PC-9 (cell line): ENCODE results near the gene MOV10L1. TPM values are rescaled to one million over a fixed set of nuclear protein-coding genes. Genes with fewer than 3 reads are reported as not detected.

ENCODE experiments used
- BruUV-seq: library from RNA; stranded (reverse); fragments of 400-500 nt; replicated peaks from 2 replicates; lab custom pipeline; 2021; lab: Mats Ljungman, UMichigan
- CTCF ChIA-PET: fragments of 300-600 bp; sonication (Branson Sonifier 250); formaldehyde crosslinking; loops from one replicate; lab custom pipeline; 2022; ENCODE audit warnings: antibody characterized with exemption; lab: Charles Lee
- POLR2A ChIA-PET: fragments of 300-600 bp; sonication (Branson Sonifier 250); formaldehyde crosslinking; loops from one replicate; lab custom pipeline; 2022; ENCODE audit warnings: antibody characterized with exemption; ENCODE audit not compliant: unreplicated experiment; lab: Charles Lee
- DNase-seq, 2 experiments: peaks; one replicate each; pipeline versions ENCODE4 v3.0.0 to v3.0.0-alpha.2; 2015 to 2022; ENCODE audit warnings: mixed read lengths in 1 of 2
- H2AFZ ChIP-seq: fragments of 200-600 bp; sonication (generic); 2 replicates; pipeline ENCODE4 v1.8.1; 2017; ENCODE audit warnings: antibody characterized with exemption
- H3F3A ChIP-seq: fragments of 200-600 bp; sonication (generic); 2 replicates; pipeline ENCODE4 v1.8.1; 2017; ENCODE audit warnings: antibody characterized with exemption, mild to moderate bottlenecking, low read depth; ENCODE audit not compliant: insufficient read depth
- H3K27ac ChIP-seq: fragments of 200-600 bp; sonication (generic); 2 replicates; pipeline ENCODE4 v1.6.1; 2016; ENCODE audit warnings: mixed run types
- H3K27me3 ChIP-seq: fragments of 200-600 bp; sonication (generic); 2 replicates; pipeline ENCODE4 v1.6.1; 2016; ENCODE audit warnings: low read depth, mixed run types; ENCODE audit not compliant: insufficient read depth
- H3K36me3 ChIP-seq: fragments of 200-600 bp; sonication (generic); 2 replicates; pipeline ENCODE4 v1.6.1; 2016; ENCODE audit warnings: low read depth, mixed run types
- H3K4me1 ChIP-seq: fragments of 200-600 bp; sonication (generic); replicated peaks from 2 replicates; pipeline ENCODE4 v1.6.1; 2016; ENCODE audit warnings: mixed run types; ENCODE audit not compliant: insufficient read depth
- H3K4me2 ChIP-seq: fragments of 200-600 bp; sonication (generic); 2 replicates; pipeline ENCODE4 v1.6.1; 2017; ENCODE audit warnings: mixed run types
- H3K4me3 ChIP-seq: fragments of 200-600 bp; sonication (generic); 2 replicates; pipeline ENCODE4 v1.6.1; 2016; ENCODE audit warnings: mixed run types
- H3K79me2 ChIP-seq: fragments of 200-600 bp; sonication (generic); 2 replicates; pipeline ENCODE4 v1.6.1; 2017; ENCODE audit warnings: low read depth, mixed run types
- H3K9me2 ChIP-seq: fragments of 200-600 bp; sonication (generic); 2 replicates; pipeline ENCODE4 v1.8.1; 2017; ENCODE audit warnings: mild to moderate bottlenecking; ENCODE audit not compliant: insufficient read depth
- H3K9me3 ChIP-seq: fragments of 200-600 bp; sonication (generic); 2 replicates; pipeline ENCODE4 v1.8.1; 2016; ENCODE audit warnings: low read depth; ENCODE audit not compliant: insufficient read depth
- H4K20me1 ChIP-seq: fragments of 200-600 bp; sonication (generic); 2 replicates; pipeline ENCODE4 v1.8.1; 2017; ENCODE audit not compliant: insufficient read depth
- EZH2 ChIP-seq: fragments of 200-600 bp; sonication (generic); IDR thresholded peaks from 2 replicates; pipeline ENCODE4 v1.8.0; 2017; ENCODE audit warnings: antibody characterized with exemption, low read depth
- intact Hi-C: fragments of 100-400 bp; cut with micrococcal nuclease; formaldehyde crosslinking; loops from one replicate; pipeline ENCODE4 v1.10.0; 2022; ENCODE audit not compliant: unreplicated experiment
- total RNA-seq: library from RNA; stranded (reverse); gene quantifications from 2 replicates; pipeline ENCODE4 v1.2.3, GENCODE V29; 2021
- TF ChIP-seq, protein P1 (sequence below): fragments of 200-600 bp; sonication (generic); conservative IDR thresholded peaks from 2 replicates; pipeline ENCODE4 v1.6.1; 2017; ENCODE audit warnings: mixed run types, antibody characterized with exemption, mild to moderate bottlenecking, moderate library complexity

MOV10L1 gene
- total RNA-seq, 1 experiment from 2014 or later = not detected

DNA sequence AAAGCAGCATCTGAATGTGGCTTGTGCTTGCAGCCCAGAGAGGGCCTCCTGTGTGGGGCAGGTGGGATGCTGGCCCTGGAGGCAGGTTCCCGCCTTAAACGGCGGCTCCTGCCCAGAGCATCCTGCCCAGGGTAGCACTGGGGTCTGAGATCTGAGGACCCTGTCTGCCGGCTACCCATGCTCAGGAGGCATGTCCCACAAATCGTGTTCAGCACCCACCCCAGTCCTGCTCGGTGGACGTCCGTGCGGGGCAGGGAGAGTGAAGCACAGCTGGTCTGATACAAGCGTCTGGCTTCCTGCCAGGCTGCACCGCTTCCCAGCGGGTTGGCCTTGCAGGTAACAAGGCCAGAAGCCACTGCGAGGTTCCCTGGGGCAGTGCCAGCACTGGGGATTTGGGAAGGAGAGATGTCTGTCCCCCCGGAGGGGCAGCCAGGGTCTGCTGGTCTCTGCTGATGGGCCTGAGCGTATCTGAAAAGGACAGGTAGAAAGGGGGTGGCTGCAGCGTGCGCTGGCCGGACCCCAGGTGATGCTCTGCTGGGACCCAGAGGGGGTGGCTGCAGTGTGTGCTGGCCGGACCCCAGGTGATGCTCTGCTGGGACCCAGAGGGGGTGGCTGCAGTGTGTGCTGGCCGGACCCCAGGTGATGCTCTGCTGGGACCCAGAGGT is 99.5 kb downstream of the MOV10L1 start:
- no peak overlapping the region for H2AFZ ChIP-seq
- H3K4me1 ChIP-seq = peaks cover 40% of the 10 kb centered on the region
- no TSS peak for BruUV-seq
- CTCF ChIA-PET = interaction anchor here (1.3 kb wide), 1 partner anchor 41 kb away, joined by 5 read pairs; no protein-coding TSS in a partner anchor
- H3K36me3 ChIP-seq = peaks cover 19% of the 10 kb centered on the region; the same call in 1 of the 2 replicates
- peak overlapping the region; percentile 67; the same call in 1 of the 2 replicates for H3K27ac ChIP-seq
- peaks cover 17% of the 10 kb centered on the region; the same call in 1 of the 2 replicates for H3F3A ChIP-seq
- POLR2A ChIA-PET = interaction anchor here (0.6 kb wide), 1 partner anchor 28 kb away, joined by 6 read pairs; no protein-coding TSS in a partner anchor
- H3K9me3 ChIP-seq = no peaks in the 10 kb centered on the region
- peak overlapping the region; percentile 49; the same call in 1 of the 2 replicates for H3K4me3 ChIP-seq
- DNase-seq = no peak
- TF ChIP-seq, protein P1, sequence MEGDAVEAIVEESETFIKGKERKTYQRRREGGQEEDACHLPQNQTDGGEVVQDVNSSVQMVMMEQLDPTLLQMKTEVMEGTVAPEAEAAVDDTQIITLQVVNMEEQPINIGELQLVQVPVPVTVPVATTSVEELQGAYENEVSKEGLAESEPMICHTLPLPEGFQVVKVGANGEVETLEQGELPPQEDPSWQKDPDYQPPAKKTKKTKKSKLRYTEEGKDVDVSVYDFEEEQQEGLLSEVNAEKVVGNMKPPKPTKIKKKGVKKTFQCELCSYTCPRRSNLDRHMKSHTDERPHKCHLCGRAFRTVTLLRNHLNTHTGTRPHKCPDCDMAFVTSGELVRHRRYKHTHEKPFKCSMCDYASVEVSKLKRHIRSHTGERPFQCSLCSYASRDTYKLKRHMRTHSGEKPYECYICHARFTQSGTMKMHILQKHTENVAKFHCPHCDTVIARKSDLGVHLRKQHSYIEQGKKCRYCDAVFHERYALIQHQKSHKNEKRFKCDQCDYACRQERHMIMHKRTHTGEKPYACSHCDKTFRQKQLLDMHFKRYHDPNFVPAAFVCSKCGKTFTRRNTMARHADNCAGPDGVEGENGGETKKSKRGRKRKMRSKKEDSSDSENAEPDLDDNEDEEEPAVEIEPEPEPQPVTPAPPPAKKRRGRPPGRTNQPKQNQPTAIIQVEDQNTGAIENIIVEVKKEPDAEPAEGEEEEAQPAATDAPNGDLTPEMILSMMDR = no peak
- TF ChIP-seq EZH2 = no peak
- H3K4me2 ChIP-seq = peak overlapping the region; percentile 73
- no peaks in the 10 kb centered on the region for H3K9me2 ChIP-seq
- H4K20me1 ChIP-seq = peaks cover 67% of the 10 kb centered on the region
- no peaks in the 10 kb centered on the region for H3K27me3 ChIP-seq
- intact Hi-C loops = no loop called here
- peaks cover 69% of the 10 kb centered on the region for H3K79me2 ChIP-seq

DNA sequence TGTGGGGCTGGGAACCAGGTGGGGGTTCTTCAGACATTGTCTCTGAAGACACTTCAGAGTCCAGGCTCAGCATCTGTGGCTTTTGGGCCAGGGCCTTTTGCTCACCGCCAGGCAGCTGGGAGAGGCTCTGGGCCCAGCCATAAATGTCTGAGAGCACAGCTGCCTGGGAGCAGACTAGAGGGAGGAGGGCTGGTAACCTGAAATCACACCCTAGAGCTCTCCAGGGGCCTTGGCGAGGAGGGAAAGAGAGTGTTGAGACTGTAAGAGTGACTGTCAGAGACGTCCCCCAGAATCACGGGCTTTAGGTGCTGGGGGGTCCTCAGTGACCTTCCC is 100.0 kb downstream of the MOV10L1 start:
- Histone ChIP-seq H3K79me2 (peaks cover 69% of the 10 kb centered on the region), H3K4me2 (peak overlapping the region; percentile 73), H2AFZ (no peak overlapping the region), H4K20me1 (peaks cover 72% of the 10 kb centered on the region), H3K4me3 (peak overlapping the region; percentile 49; the same call in 1 of the 2 replicates), H3F3A (peaks cover 18% of the 10 kb centered on the region; the same call in 1 of the 2 replicates), H3K36me3 (peaks cover 24% of the 10 kb centered on the region; the same call in 1 of the 2 replicates), H3K27me3 (no peaks in the 10 kb centered on the region), H3K27ac (peak overlapping the region; percentile 67), H3K9me3 (no peaks in the 10 kb centered on the region), H3K9me2 (no peaks in the 10 kb centered on the region), H3K4me1 (peaks cover 37% of the 10 kb centered on the region)
- DNase-seq = no peak
- BruUV-seq = no TSS peak
- CTCF ChIA-PET = interaction anchor here (1.3 kb wide), 1 partner anchor 41 kb away, joined by 5 read pairs; no protein-coding TSS in a partner anchor
- POLR2A ChIA-PET = interaction anchor here (0.6 kb wide), 1 partner anchor 28 kb away, joined by 6 read pairs; no protein-coding TSS in a partner anchor
- no peak for TF ChIP-seq EZH2
- TF ChIP-seq, protein P1 = no peak
- intact Hi-C loops = loop anchor here (1.0 kb wide), 1 partner anchor 10 kb away; no protein-coding TSS in a partner anchor

DNA sequence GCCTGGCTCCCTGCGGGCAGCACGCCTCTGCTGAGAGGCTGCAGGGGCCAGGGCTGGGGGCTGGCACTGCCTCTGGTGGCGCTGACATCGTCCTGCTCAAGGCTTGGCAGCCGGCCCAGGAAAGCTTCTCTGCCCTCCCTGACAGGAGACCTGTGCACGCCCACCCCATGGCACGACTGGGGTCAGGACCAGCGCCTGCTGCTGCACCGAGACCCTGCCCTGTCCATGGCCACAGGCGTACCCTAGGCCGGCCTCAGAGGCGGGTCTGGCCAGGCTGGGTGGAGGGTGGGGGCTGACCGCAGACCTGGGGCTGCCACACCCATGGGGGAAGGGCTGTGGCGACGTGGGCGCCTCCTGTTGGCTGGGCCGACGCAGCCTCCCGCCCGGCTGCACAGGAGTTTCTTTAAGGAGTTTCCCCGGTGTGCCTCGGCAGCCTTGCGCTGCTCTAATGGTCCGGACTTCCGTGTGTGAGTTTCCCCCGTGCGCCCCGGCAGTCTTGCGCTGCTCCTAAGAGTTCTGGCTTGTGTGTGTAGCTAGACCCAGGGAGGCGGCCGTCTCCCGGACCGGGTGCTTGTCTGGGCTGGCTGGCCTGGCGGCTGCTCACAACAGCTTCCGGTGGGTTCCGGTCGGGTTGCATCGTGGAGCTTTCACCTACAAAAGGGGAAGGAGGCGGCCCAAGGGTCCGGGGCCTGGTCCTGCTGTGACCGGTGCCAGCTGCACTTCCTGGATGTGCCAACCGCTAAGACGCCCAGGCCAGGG is 100.6 kb downstream of the MOV10L1 start:
- ChIA-PET POLR2A (interaction anchor here (0.5 to 0.6 kb wide), 2 partner anchors 25 to 27 kb away, joined by 3 to 6 read pairs; no protein-coding TSS in a partner anchor), CTCF (interaction anchor here (1.3 kb wide), 1 partner anchor 42 kb away, joined by 5 read pairs; no protein-coding TSS in a partner anchor)
- H3K27ac ChIP-seq = peak overlapping the region; percentile 67
- H4K20me1 ChIP-seq = peaks cover 77% of the 10 kb centered on the region
- peaks cover 69% of the 10 kb centered on the region for H3K79me2 ChIP-seq
- TF ChIP-seq, protein P1 = peak; percentile 54; the same call in 1 of the 2 replicates
- TF ChIP-seq EZH2 = no peak
- BruUV-seq = no TSS peak
- H3K4me2 ChIP-seq = peak overlapping the region; percentile 73
- H3K9me3 ChIP-seq = no peaks in the 10 kb centered on the region
- H3K27me3 ChIP-seq = no peaks in the 10 kb centered on the region
- peaks cover 35% of the 10 kb centered on the region for H3K4me1 ChIP-seq
- H3K4me3 ChIP-seq = peak overlapping the region; percentile 49; the same call in 1 of the 2 replicates
- intact Hi-C loops = loop anchor here (1.0 kb wide), 1 partner anchor 10 kb away; no protein-coding TSS in a partner anchor
- peak overlapping the region; percentile 49; the same call in 1 of the 2 replicates for H2AFZ ChIP-seq
- peak; percentile 81 to 89 for DNase-seq
- H3K9me2 ChIP-seq = no peaks in the 10 kb centered on the region
- peaks cover 23% of the 10 kb centered on the region; the same call in 1 of the 2 replicates for H3F3A ChIP-seq
- peaks cover 27% of the 10 kb centered on the region; the same call in 1 of the 2 replicates for H3K36me3 ChIP-seq
